Activated CD4-positive, alpha-beta T cell treated with anti-CD3 and anti-CD28 coated beads, Interleukin-2, Interleukin-6, amounts not matched to agents 100 ng/mL and 50 ng/mL, durations not matched to agents 16 hours and 8 hours (primary cell): Measurements from ENCODE around the gene OR51E2.
"Not testable (repeated sequence)": the region's sequence is repeated elsewhere in the genome, so short reads cannot be mapped to it uniquely, and the experiment has no call there.

Experiments
- DNase-seq: peaks from one replicate; pipeline ENCODE4 v3.0.0-alpha.2; 2020

Gene OR51E2

DNA sequence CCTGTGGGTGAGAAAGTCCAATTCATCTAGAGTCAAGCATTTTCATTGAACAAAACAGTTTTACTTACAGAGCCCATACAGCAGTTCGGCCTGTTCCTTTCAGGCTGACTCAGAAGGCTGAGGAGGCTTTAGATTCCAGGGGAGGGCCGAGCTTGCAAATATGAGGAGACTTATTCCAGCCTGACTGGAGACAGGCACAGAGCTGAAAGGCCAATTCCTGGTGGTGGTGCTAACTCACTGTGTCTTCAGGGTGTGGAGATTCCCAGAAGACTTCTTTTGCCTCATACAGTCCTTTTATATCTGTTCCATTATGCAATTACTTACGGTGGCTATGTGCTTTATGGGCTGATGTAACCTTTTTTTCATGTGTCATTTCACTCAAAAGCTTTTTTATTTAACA lies at the start of gene OR51E2:
Gene OR51E2, minus strand, starts transcription at position 269 of the 400 bp plus-strand sequence. CDS start 15,142 bp downstream, outside the sequence.
- DNase-seq: no peak

- DNase-seq: no peak
Observed at GRCh38 chr11:4740735-4741134, 43.1 kb upstream of the OR51E2 start.

DNA sequence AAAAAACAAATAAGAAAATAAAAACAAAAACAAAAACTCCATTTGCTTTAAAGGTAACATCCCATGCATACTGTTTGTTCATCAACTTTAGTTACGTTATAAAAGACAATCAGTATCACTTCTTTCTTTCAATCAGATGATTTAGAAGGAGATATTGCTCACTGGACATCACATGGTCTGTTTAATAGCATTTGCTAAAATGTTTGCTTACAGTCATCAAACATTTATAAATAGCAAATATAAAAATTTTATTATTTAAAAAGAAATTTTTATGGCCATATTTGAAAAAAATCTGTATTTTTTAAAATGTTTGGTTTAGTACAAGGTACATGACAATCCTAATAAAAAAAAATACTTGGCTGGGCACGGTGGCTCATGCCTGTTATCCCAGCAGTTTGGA lies 29.5 kb upstream of the OR51E2 start:
- no peak for DNase-seq

- not testable (repeated sequence) for DNase-seq
Observed at GRCh38 chr11:4722616-4723534, 25.2 kb upstream of the OR51E2 start.

- no peak for DNase-seq
Observed at GRCh38 chr11:4714300-4714699, 16.6 kb upstream of the OR51E2 start.

- no peak for DNase-seq
Observed at GRCh38 chr11:4713241-4713640, 15.6 kb upstream of the OR51E2 start.

DNA sequence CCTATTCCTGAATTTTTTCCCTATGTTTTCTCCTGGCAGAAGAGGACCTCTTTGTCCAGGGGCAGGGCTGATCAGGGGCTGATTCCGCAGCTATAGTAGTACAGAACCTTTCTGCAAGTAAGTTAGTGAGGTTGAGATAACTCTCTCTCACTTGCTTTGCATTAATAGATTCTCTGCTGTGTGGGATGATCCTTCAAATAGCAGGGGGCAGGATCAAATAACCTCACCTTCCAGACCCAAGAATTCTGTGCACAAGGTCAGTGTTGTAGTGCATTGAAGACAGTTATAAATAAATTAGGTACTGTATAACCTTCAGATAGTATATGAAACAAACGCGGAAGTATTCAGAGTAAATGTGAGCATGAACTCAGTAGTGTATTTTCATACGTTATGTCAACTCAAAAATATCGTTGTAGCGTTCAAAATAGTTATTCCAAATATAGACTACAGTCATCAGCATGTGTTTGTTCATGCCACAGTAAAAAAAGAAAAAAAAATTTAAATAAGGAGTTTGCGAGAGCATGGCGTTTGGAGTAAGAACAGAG lies 7.2 kb upstream of the OR51E2 start:
- DNase-seq: no peak

GRCh38 chr11:4704054-4704789 lies 6.6 kb upstream of the OR51E2 start, which contains the start of gene MMP26:
Gene MMP26, plus strand, starts transcription at chr11:4704784.
- DNase-seq: no peak

GRCh38 chr11:4700436-4700820 lies 2.8 kb upstream of the OR51E2 start:
- DNase-seq: no peak

DNA sequence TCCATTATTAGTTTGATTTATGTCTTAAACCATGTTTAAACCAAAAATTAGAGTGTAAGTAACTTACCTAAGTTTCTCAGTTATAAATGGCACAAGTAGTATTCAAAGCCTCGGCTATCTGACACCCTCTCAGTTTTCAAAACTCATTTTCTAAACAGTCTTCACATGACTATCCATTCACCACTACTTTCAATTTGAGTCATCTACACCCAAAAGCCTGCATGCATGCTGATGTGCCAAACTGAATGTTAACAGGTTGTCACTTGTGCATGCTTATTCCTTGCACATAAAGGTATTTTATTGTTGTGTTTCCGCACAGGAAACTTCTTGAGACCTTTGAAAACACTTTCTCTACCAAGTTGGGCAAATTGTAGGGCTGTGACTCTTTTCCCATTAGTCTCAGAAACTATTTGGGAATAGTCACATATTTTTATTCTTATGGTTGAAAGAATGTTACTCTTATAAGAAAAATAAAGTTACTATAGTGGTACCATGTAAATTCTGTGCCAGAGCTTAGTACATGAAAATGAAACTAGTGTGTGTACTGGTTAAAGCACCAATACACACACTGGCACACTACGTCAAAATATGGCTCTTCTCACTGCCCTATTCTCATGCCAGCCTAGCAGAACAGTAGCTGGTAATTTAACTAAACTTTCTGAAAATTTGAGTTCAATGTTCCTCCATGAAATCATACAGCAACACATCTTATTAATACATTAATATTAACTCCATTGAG lies 2.2 kb upstream of the OR51E2 start:
- DNase-seq: peak; percentile 70

DNA sequence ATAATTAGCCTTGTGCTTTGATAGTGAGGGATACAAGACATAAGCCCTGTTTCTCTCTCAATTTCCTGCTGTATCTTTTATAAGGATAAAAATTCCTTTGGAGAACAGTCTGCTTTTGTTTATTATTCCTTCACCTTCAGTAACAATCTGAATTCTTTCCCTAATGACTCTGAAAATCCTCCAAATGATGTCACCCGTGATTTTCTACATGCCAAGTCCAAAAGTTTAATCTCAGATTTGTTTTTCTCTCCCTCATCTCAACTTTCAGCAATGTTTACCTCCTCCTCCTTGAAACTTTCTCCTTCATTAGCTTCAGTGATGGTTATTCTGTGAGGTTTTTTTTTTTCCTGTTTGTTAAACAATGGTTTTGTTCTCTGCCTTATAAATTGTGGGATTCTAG lies 2.2 kb downstream of the OR51E2 start:
- no peak for DNase-seq

DNA sequence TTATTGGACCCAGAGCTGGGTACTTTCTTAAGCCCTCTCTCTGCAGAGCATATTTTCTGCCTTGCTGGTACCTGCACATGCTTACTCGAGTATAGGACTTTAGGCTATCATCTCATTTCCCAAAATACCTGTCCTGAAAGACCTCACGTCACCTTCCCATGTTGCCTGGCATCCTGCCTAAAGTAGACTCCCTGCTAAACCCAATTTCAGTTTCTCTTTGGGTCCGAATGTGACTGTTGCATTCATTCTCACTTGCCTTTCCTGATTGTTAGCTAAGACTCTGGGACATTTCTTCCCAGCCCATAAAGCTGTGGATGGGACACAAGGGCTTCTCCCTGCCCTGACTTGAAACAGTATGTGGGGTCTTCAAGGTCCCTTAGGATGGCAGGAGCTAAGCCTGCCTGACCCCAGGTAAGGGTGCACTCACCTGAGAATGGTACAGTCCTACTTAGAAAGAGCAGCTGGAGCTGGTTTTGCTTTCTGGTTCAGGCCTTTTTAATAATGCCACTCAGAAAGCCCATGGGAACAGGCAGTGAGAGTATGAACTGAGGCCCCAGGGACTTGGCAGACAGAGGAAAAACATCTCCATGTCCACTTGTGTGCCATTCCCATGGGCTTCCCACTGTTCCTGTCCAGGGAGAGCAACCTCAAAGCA lies 12.9 kb downstream of the OR51E2 start:
- DNase-seq: no peak

- DNase-seq: no peak
Observed at GRCh38 chr11:4682623-4683419, 14.8 kb downstream of the OR51E2 start.

GRCh38 chr11:4680341-4680740 lies 17.3 kb downstream of the OR51E2 start:
- no peak for DNase-seq

- DNase-seq: no peak
Observed at GRCh38 chr11:4677948-4678347, 19.7 kb downstream of the OR51E2 start.

DNA sequence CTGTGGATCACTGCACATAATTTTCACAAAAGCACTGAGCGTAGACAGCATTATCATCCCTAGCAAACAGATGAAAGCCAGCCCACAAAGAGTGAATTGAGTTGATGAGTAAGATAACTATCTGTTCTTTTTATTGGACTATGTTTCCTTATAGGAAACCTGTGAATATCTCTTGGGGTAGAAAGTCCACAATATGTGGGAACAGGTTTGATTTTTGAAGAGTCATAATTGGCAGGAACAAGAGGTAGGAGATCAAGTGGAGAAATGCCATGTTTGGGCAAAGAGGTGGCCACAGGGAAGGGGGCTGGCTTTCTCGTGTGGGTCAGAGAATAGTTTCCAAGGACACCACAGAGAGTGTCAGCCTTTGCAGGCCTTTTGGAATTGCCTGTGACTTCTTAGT lies 23.9 kb downstream of the OR51E2 start:
- no peak for DNase-seq

DNA sequence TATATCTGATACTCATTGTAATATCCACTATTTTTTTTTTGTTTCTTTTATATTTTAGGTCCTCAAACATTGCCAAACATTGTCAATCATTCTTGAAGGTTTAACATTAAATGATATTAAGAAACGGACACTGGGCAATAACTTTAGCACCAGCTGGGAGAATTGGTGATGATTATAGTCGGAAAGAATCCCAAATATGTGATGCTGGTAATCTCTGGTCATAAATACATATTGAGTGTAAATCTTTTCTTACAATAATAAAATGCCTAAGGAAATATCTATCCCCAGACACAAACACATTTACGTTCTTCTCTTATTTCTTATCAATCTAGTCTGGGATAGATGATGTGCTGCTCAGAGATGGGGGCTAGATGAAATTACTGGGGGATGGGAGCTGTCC lies 25.2 kb downstream of the OR51E2 start:
- no peak for DNase-seq

DNA sequence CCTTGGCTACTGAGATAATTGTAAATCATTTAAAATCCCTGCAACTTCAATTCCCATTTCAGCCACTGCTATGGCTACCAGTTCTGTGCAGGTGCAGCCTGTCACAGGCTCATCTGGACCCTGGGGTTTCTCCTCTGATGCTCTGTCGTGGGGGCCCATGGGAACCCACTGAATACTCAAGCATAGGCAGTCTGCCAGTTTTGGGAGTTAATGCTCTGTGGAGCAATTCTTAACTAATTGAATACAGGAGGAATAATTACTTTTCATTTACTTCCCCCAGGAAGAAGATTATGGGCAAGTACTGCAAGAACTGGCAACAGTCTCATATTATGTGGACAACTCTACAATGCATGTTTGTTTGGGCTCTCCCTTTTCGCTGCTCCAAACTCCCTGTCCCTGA lies 25.9 kb downstream of the OR51E2 start:
- DNase-seq: no peak

DNA sequence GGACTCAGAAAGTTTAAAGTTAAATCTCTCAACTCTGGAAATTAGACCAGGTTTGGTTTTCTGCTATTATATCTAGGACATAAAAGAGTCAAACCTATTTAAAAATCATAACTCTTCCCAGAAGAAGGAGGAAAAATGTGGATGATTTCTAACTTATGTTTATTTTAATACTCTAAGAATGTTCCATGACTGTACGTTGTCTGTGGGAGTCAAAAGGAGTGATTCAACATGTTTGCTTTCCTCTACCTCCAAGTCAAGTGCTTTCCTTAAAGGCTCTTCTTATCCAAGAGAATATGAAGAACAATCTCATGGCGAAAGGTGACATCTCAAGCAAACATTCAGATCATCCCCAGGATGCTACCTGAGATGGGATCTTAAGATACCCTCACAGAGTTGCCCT lies 32.2 kb downstream of the OR51E2 start:
- no peak for DNase-seq

- DNase-seq: no peak
Observed at GRCh38 chr11:4664786-4665185, 32.9 kb downstream of the OR51E2 start.

DNA sequence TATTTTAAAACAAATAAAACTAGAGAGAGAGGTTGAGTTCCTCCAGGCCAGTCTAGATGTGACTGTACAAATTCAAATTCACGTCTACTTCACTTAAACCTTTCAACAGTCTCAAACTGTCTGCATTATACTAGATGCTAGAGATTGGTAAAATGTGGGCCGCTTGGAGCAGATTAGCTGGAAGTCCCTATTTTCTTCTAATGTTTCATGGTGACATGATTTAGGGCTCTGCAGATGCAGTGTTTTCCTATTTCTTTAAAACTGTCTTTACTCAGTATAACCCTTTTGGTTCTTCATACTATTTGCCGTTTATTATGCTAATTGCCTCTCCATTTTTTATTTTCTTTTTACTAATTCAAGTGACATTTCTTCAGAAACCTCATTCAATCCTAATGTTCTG lies 33.5 kb downstream of the OR51E2 start:
- DNase-seq: no peak

DNA sequence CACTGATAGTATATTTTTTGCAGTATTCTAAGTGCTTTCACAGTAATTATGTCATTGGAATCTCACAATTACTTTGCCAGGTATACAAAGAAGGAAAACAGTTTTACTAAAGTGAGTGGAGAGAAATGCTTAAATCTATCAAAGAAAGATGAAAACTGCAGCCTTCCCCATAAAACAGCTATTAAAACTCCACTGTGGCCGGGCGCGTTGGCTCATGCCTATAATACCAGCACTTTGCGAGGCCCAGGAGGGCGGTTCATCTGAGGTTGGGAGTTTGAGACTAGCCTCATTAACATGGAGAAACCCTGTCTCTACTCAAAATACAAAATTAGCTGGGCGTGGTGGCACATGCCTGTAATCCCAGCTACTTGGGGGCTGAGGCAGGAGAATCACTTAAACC lies 34.8 kb downstream of the OR51E2 start:
- DNase-seq: no peak
